ENCODE data around the gene RIPOR2.
"Not testable (repeated sequence)": the region's sequence is repeated elsewhere in the genome, so short reads cannot be mapped to it uniquely, and the experiment has no call there.

RIPOR2 gene

DNA sequence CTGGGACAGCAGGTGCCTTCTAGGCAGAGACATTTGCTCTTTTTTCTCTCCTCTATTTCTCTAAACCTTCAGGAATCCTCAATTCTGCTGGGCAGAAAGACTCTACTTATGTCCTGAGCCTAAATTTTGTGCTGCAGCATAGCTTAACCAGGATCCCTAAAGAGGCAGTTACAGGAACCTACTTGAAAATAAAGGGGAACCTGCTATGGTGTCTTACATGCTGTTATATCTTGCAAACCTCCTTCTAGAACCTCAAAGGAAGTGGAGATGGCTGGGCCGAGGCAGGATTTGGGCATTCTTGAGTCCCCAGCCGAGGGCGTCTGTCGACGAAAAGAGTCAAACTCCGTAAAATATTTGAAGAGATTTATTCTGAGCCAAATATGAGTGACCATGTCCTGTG is 178.1 kb downstream of the RIPOR2 start:
- no peak for DNase-seq

- DNase-seq, result no peak
These were observed 180.5 kb downstream of the RIPOR2 start for GRCh38 chr6:24755279-24755678.

DNA sequence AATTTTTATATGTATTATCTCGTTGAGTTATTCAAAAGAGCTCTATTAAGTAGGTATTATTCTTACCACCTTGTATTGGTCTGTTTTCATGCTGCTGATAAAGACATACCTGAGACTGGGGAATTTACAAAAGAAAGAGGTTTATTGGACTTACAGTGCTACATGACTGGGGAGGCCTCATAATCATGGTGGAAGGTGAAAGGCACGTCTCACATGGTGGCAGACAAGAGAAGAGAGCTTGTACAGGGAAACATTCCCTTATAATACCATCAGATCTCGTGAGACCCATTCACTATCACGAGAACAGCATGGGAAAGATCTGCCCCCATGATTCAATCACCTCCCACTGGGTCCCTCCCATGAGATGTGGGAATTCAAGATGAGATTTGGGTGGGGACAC is 181.4 kb downstream of the RIPOR2 start:
- not testable (repeated sequence) for DNase-seq
